HEK293 (cell line): ENCODE measurements around the gene DOP1A.

Experiments
- CTCF ChIA-PET: fragments of 350-600 bp; formaldehyde crosslinking; extraction: SDS; loops from one replicate; lab custom pipeline; 2021; ENCODE audit warnings: antibody characterized with exemption; lab: Yijun Ruan, JAX
- POLR2A ChIA-PET: fragments of 300-600 bp; formaldehyde crosslinking; extraction: SDS; loops from one replicate; lab custom pipeline; 2020; ENCODE audit warnings: antibody characterized with exemption, inconsistent platforms; lab: Yijun Ruan, JAX
- H3K27ac ChIP-seq: fragments of 200-500 bp; sonication (Bioruptor generic); 2 replicates; pipeline ENCODE4 v1.5.1; 2014; ENCODE audit warnings: low read depth, low read length, control low read depth, inconsistent platforms; ENCODE audit errors: extremely low read depth
- H3K36me3 ChIP-seq, 2 experiments: fragments of 200-500 bp in 1 of 2; sonication (Bioruptor generic) in 1 of 2; 1 replicate in 1 of 2; 2 replicates in 1 of 2; pipeline ENCODE4 v1.5.1; 2014 to 2017; ENCODE audit warnings: inconsistent platforms in 2 of 2, low read length in 2 of 2; ENCODE audit not compliant: control insufficient read depth in 2 of 2, insufficient read depth in 1 of 2
- H3K4me1 ChIP-seq: fragments of 200-500 bp; sonication (Bioruptor generic); 2 replicates; pipeline ENCODE4 v1.5.1; 2014; ENCODE audit warnings: mild to moderate bottlenecking, low read length, inconsistent platforms; ENCODE audit not compliant: control insufficient read depth, insufficient read depth
- H3K4me3 ChIP-seq: 2 replicates; pipeline ENCODE4 v1.5.1; 2011; ENCODE audit warnings: low read depth, mild to moderate bottlenecking, control low read depth, low read length, moderate library complexity
- H3K9me3 ChIP-seq: fragments of 200-500 bp; sonication (Bioruptor generic); 2 replicates; pipeline ENCODE4 v1.5.1; 2014; ENCODE audit warnings: low read depth, low read length, inconsistent platforms; ENCODE audit not compliant: control insufficient read depth, insufficient read depth
- BCL11B ChIP-seq: fragments of 450-650 bp; formaldehyde crosslinking; IDR thresholded peaks from 2 replicates; pipeline ENCODE4 v1.5.1; 2016; ENCODE audit warnings: low read depth, missing biosample characterization, missing genetic modification characterization
- MYNN ChIP-seq: fragments of 450-650 bp; formaldehyde crosslinking; IDR thresholded peaks from 2 replicates; pipeline ENCODE4 v1.5.1; 2016; ENCODE audit warnings: missing biosample characterization, missing genetic modification characterization, borderline replicate concordance
- PRDM1 ChIP-seq: fragments of 450-650 bp; formaldehyde crosslinking; IDR thresholded peaks from 2 replicates; pipeline ENCODE4; 2016; ENCODE audit warnings: missing biosample characterization, missing genetic modification characterization
- SCRT1 ChIP-seq: fragments of 450-650 bp; formaldehyde crosslinking; IDR thresholded peaks from 2 replicates; pipeline ENCODE4 v1.5.1; 2016; ENCODE audit warnings: missing biosample characterization, missing genetic modification characterization, borderline replicate concordance
- SCRT2 ChIP-seq: fragments of 450-650 bp; formaldehyde crosslinking; IDR thresholded peaks from 2 replicates; pipeline ENCODE4 v1.5.1; 2016; ENCODE audit warnings: missing biosample characterization, missing genetic modification characterization
- ZBTB11 ChIP-seq: fragments of 450-650 bp; formaldehyde crosslinking; conservative IDR thresholded peaks from 2 replicates; pipeline ENCODE4 v1.5.1; 2016; ENCODE audit warnings: low read depth, missing biosample characterization, missing genetic modification characterization
- ZBTB6 ChIP-seq: fragments of 450-650 bp; formaldehyde crosslinking; IDR thresholded peaks from 2 replicates; pipeline ENCODE4 v1.5.1; 2017; ENCODE audit warnings: missing biosample characterization, missing genetic modification characterization
- ZFP37 ChIP-seq: fragments of 450-650 bp; formaldehyde crosslinking; IDR thresholded peaks from 2 replicates; pipeline ENCODE4 v1.5.1; 2016; ENCODE audit warnings: missing biosample characterization, missing genetic modification characterization
- ZNF132 ChIP-seq: fragments of 450-650 bp; formaldehyde crosslinking; IDR thresholded peaks from 2 replicates; pipeline ENCODE4 v1.5.1; 2017; ENCODE audit warnings: missing biosample characterization, missing genetic modification characterization, borderline replicate concordance
- ZNF146 ChIP-seq: fragments of 450-650 bp; formaldehyde crosslinking; IDR thresholded peaks from 2 replicates; pipeline ENCODE4 v1.5.1; 2016; ENCODE audit warnings: missing biosample characterization, missing genetic modification characterization
- ZNF174 ChIP-seq: fragments of 450-650 bp; formaldehyde crosslinking; IDR thresholded peaks from 2 replicates; pipeline ENCODE4 v1.5.0; 2017; ENCODE audit warnings: missing biosample characterization, mild to moderate bottlenecking, missing genetic modification characterization
- ZNF184 ChIP-seq: fragments of 450-650 bp; IDR thresholded peaks from 2 replicates; pipeline ENCODE4 v1.5.1; 2018; ENCODE audit warnings: missing biosample characterization, mild to moderate bottlenecking, missing genetic modification characterization
- ZNF19 ChIP-seq: fragments of 450-650 bp; formaldehyde crosslinking; IDR thresholded peaks from 2 replicates; pipeline ENCODE4; 2016; ENCODE audit warnings: missing biosample characterization, missing genetic modification characterization, low read depth
- ZNF221 ChIP-seq: fragments of 450-650 bp; formaldehyde crosslinking; IDR thresholded peaks from 2 replicates; pipeline ENCODE4 v1.5.1; 2017; ENCODE audit warnings: missing biosample characterization, missing genetic modification characterization, borderline replicate concordance
- ZNF433 ChIP-seq: fragments of 450-650 bp; formaldehyde crosslinking; IDR thresholded peaks from 2 replicates; pipeline ENCODE4 v1.5.1; 2016; ENCODE audit warnings: missing biosample characterization, missing genetic modification characterization, low read depth
- ZNF555 ChIP-seq: fragments of 450-650 bp; formaldehyde crosslinking; conservative IDR thresholded peaks from 2 replicates; pipeline ENCODE4 v1.5.1; 2017; ENCODE audit warnings: missing biosample characterization, mild to moderate bottlenecking, missing genetic modification characterization, inconsistent platforms
- ZNF558 ChIP-seq: fragments of 450-650 bp; formaldehyde crosslinking; IDR thresholded peaks from 2 replicates; pipeline ENCODE4 v1.5.1; 2016; ENCODE audit warnings: missing biosample characterization, missing genetic modification characterization
- ZNF654 ChIP-seq: fragments of 450-650 bp; formaldehyde crosslinking; IDR thresholded peaks from 2 replicates; pipeline ENCODE4 v1.5.1; 2016; ENCODE audit warnings: low read depth, missing biosample characterization, missing genetic modification characterization
- ZNF692 ChIP-seq: fragments of 450-650 bp; formaldehyde crosslinking; IDR thresholded peaks from 2 replicates; pipeline ENCODE4 v1.5.1; 2016; ENCODE audit warnings: missing biosample characterization, missing genetic modification characterization
- ZNF747 ChIP-seq: fragments of 450-650 bp; formaldehyde crosslinking; IDR thresholded peaks from 2 replicates; pipeline ENCODE4 v1.5.1; 2016; ENCODE audit warnings: missing biosample characterization, missing genetic modification characterization
- ZNF830 ChIP-seq: fragments of 450-650 bp; IDR thresholded peaks from 2 replicates; pipeline ENCODE4 v1.5.0; 2018; ENCODE audit warnings: missing biosample characterization, missing genetic modification characterization, low read depth, mild to moderate bottlenecking, moderate library complexity
- ZSCAN16 ChIP-seq: fragments of 450-650 bp; formaldehyde crosslinking; IDR thresholded peaks from 2 replicates; pipeline ENCODE4 v1.5.1; 2016; ENCODE audit warnings: missing biosample characterization, missing genetic modification characterization
- ZSCAN30 ChIP-seq: fragments of 450-650 bp; IDR thresholded peaks from 2 replicates; pipeline ENCODE4 v1.5.1; 2018; ENCODE audit warnings: missing biosample characterization, mild to moderate bottlenecking, missing genetic modification characterization, moderate library complexity
- ZSCAN4 ChIP-seq: fragments of 450-650 bp; formaldehyde crosslinking; IDR thresholded peaks from 2 replicates; pipeline ENCODE4 v1.5.1; 2017; ENCODE audit warnings: missing biosample characterization, missing genetic modification characterization

Gene DOP1A

GRCh38 chr6:83055366-83055964, 12.0 kb upstream of the DOP1A start:
- peaks cover 11 to 63% of the 10 kb centered on the region in 2 experiments for H3K36me3 ChIP-seq
- CTCF ChIA-PET = interaction anchor here (0.5 to 8.1 kb wide), 17 partner anchors 8 to 1639 kb away, joined by 3 to 131 read pairs (median 4); partner anchors contain the start of genes DOP1A and UBE3D
- TF ChIP-seq ZSCAN4 = no peak
- peak; percentile 80 for TF ChIP-seq ZNF654
- TF ChIP-seq ZNF692 (tag by site-specific recombination) = no peak
- TF ChIP-seq, all 188 proteins: peak for 1
- H3K4me3 ChIP-seq = no peak overlapping the region
- H3K4me1 ChIP-seq = no peaks in the 10 kb centered on the region
- H3K27ac ChIP-seq = no peak overlapping the region
- no peaks in the 10 kb centered on the region for H3K9me3 ChIP-seq
- POLR2A ChIA-PET = interaction anchor here (0.6 to 1.1 kb wide), 2 partner anchors 8 to 788 kb away, joined by 3 read pairs; no protein-coding TSS in a partner anchor

GRCh38 chr6:83057705-83058321, 9.7 kb upstream of the DOP1A start:
- Histone ChIP-seq H3K36me3 (peaks cover 11 to 54% of the 10 kb centered on the region in 2 experiments), H3K27ac (no peak overlapping the region), H3K4me1 (no peaks in the 10 kb centered on the region), H3K4me3 (no peak overlapping the region), H3K9me3 (no peaks in the 10 kb centered on the region)
- POLR2A ChIA-PET = interaction anchor here (1.4 kb wide), 1 partner anchor 810 kb away, joined by 3 read pairs; the partner anchor contains the start of gene IBTK
- TF ChIP-seq ZSCAN30 (tag by site-specific recombination) (0 out of 2 replicates have a peak, but pooled peaks have one; percentile 21), ZNF184 (no peak), ZNF654 (peak; percentile 77), PRDM1 (tag by site-specific recombination) (no peak), SCRT1 (tag by site-specific recombination) (0 out of 2 replicates have a peak, but pooled peaks have one; percentile 25), ZNF174 (no peak), ZNF132 (no peak), SCRT2 (tag by site-specific recombination) (peak; percentile 52; the same call in 1 of the 2 replicates)
- CTCF ChIA-PET = interaction anchor here (0.6 to 8.1 kb wide), 47 partner anchors 8 to 881 kb away, joined by 3 to 131 read pairs (median 4); partner anchors contain the start of genes DOP1A and UBE3D

GRCh38 chr6:83061190-83061589, 6.3 kb upstream of the DOP1A start:
- H3K27ac ChIP-seq = no peak overlapping the region
- TF ChIP-seq BCL11B = no peak
- no peak for TF ChIP-seq ZNF433 (tag by site-specific recombination)
- no peak for TF ChIP-seq ZNF747 (tag by site-specific recombination)
- TF ChIP-seq ZNF830 (tag by site-specific recombination) = no peak
- TF ChIP-seq ZNF146 (tag by site-specific recombination) = no peak
- no peak for TF ChIP-seq ZNF558 (tag by site-specific recombination)
- TF ChIP-seq ZNF19 (tag by site-specific recombination) = no peak
- no peak for TF ChIP-seq MYNN (tag by site-specific recombination)
- no peak for TF ChIP-seq ZFP37
- no peak for TF ChIP-seq ZBTB11 (tag by site-specific recombination)
- TF ChIP-seq ZNF221 (tag by site-specific recombination) = no peak
- no peak for TF ChIP-seq ZBTB6
- TF ChIP-seq ZSCAN16 (tag by site-specific recombination) = no peak
- no peak for TF ChIP-seq ZNF555
- TF ChIP-seq, all 188 proteins: peak for 0
- ChIA-PET POLR2A (no interaction called here), CTCF (no interaction called here)
- Histone ChIP-seq H3K36me3 (peaks cover 11 to 43% of the 10 kb centered on the region in 2 experiments), H3K9me3 (no peaks in the 10 kb centered on the region), H3K4me1 (no peaks in the 10 kb centered on the region), H3K4me3 (no peak overlapping the region)
